NCI-H1417 treated with DMSO at 0.1 percent for 48 hours (cell line): Measurements from ENCODE around the gene RBM20.
"Not testable (repeated sequence)": the region's sequence is repeated elsewhere in the genome, so short reads cannot be mapped to it uniquely, and the experiment has no call there.

Source experiments
- DNase-seq: peaks from one replicate; lab custom pipeline; 2025; lab: John Stamatoyannopoulos, UW

RBM20 gene

GRCh38 chr10:110853921-110854605, 209.9 kb downstream of the RBM20 start:
- DNase-seq = no peak

DNA sequence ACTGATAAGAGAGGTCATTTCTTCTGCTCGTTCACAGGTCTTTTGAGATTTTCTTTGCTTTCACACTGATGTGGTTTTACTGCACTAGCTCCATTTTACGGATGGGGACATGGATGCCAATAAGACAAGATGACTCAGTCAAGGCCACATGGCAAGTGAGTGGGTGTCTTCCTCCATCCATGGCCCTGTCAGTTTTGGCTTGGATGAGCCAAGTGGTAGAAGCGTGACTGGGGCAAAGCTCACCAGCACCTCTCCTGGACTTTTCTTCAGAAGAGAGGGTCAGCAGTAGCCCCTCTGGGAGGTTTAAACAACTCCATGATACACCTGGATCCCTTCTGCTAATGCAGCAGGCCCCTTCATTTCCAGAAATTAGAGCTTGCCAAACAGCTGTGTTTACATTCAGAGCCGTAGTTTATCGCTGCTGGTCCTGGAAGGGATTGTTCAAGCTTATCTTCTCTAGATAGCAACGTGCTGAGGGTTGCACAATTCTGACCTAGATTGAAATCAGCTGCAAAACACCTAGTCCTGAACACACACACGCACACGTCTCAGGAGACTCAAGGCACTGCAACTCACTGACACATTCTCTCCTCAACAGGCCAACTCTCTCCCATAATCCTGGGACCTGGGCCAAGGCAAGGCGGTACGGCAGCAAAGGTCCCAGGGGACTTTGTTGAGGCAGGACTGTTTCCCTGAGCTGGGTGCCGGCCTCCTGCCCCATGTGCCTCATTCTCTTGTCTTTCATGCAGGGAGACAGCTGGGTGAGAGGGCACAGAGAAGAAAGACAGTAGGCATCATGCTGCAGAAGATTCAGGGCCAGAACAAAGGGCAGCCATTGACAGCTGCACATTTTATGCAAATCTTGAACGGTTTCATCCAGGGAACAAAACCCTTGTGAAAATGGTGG, 213.4 kb downstream of the RBM20 start:
- no peak for DNase-seq

GRCh38 chr10:110858297-110858934, 214.3 kb downstream of the RBM20 start:
- no peak for DNase-seq

- no peak for DNase-seq
These were observed 215.3 kb downstream of the RBM20 start for GRCh38 chr10:110859206-110859972.

DNA sequence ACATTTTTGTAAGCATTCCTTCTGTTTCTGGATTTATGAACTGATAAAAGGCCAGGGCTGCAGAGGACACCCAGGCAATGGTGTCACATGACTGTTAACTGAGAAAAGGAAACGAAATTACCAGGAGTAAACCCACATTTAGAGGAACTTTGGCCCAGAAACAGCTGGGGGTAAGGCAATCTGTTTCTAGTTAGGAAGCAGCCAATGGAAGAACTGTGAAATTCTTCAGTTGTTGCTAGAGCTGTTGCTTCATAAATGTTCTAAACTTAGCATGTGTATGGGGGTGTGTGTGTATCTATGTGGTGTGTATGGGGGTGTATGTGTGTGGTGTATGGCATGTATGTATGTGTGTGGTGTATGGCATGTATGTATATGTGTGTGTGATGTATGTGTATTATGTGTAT, 215.8 kb downstream of the RBM20 start:
- no peak for DNase-seq

DNA sequence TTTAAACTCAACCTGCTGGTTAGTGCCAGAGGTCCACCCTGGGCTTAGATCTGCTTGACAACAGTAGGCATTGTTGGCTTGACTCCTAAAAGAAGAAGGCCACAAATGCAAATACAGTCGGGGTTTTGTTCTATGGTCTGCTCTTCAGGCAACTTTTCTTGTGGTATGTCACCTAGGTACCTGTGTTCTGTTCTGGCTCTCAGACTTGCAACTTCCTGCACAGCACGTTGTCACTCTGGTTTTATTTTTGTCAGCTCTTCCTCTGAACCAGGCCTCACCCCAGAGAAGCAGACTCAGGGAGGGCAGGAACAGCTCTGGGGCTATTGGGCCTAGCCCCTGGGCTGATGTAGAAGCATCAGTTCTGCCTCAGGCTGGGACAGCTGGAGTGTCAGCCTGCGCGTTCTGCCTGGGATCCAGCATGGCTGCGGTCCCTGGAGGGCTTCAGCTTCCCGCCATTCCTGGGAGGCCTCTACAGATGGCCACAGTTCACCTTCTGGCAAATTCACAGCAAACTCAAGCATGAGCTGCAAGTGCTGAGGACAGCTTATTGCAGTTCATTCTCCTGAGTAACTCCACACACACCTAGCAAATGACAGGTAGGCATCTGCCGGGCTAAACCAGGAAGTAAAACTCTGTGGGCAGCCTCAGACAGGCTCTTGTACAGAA, 216.6 kb downstream of the RBM20 start:
- no peak for DNase-seq

- no peak for DNase-seq
These were observed 217.3 kb downstream of the RBM20 start for GRCh38 chr10:110861476-110861875.

GRCh38 chr10:110861930-110862649, 218.0 kb downstream of the RBM20 start:
- no peak for DNase-seq

GRCh38 chr10:110862961-110863360, 218.8 kb downstream of the RBM20 start:
- no peak for DNase-seq

DNA sequence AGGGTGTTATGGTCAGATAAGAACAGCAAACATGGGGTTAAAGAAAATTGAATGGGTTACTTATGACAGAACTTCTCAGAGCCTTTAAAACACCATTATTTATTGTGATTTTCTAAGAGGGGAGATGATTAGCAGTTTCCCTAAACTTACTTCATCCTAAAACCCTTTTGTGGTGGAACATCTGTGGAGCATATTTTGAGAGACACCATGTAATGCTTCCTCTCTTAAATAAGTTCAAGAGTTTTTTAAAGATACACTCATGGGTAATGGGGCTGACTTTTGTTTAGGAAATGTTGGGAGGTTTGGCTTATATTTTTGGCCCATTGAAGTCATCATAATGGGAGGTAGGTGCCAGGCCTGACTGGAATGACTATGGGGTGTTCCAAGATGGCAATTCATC, 219.2 kb downstream of the RBM20 start:
- DNase-seq = no peak

DNA sequence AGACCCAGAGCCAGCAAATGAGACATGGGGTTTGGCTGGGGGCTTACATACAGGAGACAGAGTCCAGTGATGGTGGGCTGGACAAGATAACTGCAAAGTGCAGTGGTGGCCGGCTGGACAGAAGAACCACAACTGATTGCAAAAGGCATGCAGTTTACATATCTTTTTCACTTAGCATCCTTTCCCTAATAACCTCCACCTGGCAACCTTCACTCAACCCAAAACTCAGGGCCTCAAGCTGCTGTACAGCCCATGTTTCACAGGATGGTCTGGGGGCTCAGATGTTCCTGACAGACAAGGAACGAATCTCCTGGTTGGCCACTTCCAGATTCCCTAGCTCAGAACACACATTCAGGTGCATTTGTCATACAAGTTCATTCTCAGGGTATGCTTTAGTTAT, 219.8 kb downstream of the RBM20 start:
- DNase-seq = no peak

- no peak for DNase-seq
These were observed 220.6 kb downstream of the RBM20 start for GRCh38 chr10:110864662-110865140.

- DNase-seq = no peak
These were observed 221.2 kb downstream of the RBM20 start for GRCh38 chr10:110865186-110865808.

DNA sequence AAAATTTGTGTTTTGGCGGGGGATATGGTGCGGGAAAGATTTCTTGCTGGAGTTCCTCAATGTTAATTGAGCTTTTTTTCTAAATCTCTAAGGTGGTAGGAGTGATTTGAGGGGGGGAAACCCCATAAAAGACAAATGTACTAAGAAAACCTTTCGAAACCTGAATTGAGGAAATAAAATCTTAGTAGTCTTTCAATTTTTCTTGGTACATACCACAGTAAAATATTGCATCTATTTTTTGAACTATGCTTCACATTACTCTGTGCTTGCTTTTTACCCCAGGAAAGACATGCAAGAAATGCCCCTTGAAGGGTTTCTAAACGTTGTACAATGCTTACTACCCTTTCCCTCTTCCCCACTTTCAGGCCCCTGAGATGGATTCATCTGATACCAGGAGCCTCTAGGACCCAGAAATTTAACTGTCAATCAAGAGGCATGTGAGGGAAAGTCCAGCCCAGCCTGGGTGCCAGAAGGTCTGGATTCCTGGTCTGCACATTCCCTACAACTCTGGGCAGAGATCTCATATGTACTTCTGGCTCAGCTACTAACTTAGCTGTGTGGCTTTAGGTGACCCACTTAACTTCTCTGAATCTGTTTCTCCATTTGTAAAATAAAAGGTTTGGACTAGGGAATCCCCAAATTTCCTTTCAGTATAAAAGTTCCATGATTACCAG, 221.8 kb downstream of the RBM20 start:
- no peak for DNase-seq

GRCh38 chr10:110867011-110867806, 223.1 kb downstream of the RBM20 start:
- not testable (repeated sequence) for DNase-seq

- no peak for DNase-seq
These were observed 223.8 kb downstream of the RBM20 start for GRCh38 chr10:110867807-110868465.

- DNase-seq = no peak
These were observed 224.8 kb downstream of the RBM20 start for GRCh38 chr10:110868981-110869380.

GRCh38 chr10:110870823-110871297, 226.7 kb downstream of the RBM20 start:
- DNase-seq = no peak
